NOMO-1 (cell line): Measurements from ENCODE around the gene NUDT8.
"Not testable (repeated sequence)": the region's sequence is repeated elsewhere in the genome, so short reads cannot be mapped to it uniquely, and the experiment has no call there.

Experiments used
- DNase-seq, 2 experiments: peaks; one replicate each; lab custom pipeline; 2025; ENCODE audit not compliant: unreplicated experiment in 2 of 2; lab: John Stamatoyannopoulos, UW

NUDT8 gene

DNA sequence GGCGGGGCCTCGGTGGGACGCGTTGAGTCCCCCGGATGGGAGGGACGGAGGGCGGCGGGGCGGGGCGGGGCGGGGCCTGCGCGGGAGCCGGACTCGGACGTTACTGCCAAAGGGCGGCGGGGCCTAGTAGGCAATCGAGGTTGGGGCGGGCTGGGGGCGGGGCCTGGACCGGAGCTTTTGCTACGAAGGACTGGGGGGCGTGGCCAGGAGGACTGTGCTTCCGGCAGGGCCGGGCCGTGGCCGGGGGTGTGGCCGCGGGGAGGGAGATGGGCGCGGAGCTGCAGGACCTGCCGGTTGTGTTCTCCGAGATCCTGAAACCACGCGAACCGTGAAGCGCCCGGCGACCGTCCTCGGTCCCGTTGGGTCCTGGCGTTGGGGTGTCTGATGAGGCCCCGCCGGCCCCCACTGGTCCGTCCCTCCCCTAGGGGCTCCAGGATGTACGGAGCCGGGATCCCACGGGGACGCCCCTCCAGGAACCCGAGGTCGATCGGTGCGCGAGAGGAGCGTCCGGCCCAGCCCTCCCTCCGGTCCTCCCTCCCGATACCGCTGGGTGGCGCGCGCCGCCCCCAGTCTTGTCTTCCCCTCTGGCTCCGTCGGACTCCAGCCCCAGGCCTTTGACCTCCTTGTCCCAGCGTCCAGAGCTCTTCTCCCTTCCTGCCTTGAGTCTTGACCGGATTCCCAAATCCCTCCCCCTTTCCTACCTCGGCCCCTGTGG, 648 bp upstream of the NUDT8 start:
- DNase-seq = peak; percentile 95 to 97

DNA sequence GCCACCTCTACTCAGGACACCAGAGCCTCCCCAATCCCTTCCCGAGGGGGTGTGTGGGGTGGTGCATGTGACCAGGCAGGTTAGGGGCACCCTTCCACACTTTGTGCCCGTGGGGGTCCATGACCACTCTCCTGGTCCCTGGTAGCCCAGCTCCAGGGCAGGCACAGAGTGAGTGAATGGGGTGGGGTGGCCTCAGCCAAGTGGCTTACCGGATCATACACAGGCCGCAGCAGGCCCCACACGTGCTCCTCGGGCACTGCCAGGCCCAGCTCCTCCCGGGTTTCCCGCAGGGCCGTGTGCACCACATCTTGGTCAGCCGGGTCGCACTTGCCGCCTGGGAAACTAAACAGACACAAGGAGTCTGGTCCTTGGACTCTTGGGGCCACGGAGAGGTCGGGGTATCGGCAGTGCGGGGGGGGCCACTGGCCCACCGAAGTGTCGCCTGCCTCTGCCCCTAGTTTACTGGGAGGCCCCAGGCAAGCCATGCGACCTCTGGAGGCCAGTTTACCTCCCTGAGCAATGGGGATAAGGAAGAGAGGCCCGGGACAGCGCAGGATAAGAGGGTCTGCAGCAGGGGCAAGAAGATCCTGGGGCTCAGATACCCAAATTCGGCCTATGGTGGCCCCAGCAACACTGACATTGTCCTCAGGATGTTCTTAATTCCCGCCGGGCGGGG, 889 bp downstream of the NUDT8 start:
- DNase-seq = no peak

DNA sequence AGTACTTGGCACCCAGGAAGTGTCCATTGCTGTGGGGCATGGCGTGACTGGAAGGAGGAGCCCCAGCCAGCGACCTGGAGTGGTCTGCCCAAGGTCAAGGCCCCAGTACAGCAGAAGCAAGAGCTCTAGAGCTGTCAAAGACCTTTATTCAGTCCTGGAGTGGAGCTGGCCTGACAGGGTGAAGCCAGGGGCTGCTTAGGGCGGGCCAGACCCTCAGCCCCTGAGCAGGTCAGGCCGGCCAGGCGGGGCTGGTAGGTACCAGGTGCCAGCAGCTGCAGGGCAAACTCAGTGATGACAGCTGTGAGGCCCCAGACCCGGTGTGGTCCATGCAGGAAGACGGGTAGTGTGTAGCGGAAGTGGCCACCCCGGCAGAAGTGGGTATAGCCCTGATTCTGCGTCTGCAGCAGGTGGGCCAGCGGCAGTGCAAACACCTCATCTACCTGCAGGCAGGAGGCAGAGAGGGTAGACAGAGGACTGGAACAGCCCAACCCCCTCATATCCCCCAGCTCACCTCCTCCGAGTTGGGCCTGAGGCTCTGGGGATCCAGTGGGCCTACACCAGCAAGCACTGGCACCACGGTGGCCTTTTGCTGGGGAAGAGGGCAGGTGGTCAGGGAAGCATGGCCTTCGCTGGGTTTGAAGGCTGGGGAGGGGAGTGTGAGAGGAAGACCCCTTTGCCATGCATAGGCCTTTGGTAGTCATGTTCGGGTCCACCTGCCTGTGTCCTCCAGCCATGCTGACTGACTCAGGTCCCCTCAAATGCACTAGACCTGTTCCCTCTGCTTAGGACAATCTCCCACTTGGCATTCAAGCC, 1.7 kb downstream of the NUDT8 start:
- DNase-seq = no peak

DNA sequence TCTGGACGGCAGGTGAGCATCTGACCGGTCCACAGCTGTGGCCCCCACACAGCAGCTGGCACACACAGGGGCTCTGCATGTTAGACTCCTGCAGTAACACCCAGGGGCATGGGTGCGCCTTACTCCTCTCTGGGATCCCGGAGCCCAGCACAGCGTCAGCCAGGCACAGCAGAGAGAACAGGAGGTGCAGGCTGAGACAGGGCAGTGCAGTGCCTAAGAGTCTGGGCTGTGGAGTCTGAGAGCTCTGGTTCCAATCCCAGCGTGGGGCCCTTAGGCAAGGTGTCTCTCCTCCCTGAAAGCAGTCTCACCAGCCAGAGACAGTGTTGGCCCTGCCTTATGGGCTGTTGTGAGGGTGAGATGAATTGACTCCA, 2.3 kb downstream of the NUDT8 start:
- DNase-seq = no peak

DNA sequence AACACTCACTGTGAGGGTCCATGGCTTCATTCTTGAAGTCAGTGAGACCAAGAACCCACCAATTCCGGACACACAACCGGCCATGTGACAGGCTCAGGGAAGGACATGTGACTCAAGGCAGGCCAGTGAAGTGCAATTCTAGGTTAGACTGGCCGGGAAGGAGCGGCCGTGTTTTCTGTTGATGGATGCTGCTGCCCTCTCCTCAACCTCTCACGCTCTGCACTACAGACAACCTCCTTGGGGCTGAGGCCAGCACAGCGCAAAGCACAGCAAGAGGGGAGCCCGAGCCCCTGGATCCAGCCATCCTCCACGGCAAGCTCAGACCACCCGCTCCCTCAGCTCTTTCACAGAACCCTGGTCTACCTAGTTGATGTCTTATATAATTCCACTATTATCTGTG, 2.8 kb downstream of the NUDT8 start:
- no peak for DNase-seq

DNA sequence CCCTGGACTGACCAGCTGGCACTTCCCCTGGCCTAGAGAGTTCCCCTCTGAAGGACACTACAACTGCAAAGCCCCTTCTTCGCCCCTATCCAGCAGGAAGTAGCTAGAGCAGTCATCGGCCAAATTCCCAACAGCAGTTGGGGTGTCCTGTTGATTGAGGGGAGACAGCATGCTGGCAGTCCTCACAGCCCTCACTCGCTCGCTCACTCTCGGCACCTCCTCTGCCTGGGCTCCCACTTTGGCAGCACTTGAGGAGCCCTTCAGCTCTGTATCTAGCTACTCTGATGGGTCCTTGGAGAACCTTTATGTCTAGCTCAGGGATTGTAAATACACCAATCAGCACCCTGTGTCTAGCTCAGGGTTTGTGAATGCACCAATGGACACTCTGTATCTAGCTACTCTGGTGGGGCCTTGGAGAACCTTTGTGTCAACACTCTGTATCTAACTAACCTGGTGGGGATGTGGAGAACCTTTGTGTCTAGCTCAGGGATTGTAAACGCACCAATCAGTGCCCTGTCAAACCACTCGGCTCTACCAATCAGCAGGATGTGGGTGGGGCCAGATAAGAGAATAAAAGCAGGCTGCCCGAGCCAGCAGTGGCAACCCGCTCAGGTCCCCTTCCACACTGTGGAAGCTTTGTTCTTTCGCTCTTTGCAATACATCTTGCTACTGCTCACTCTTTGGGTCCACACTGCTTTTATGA, 3.5 kb downstream of the NUDT8 start:
- DNase-seq = not testable (repeated sequence)

DNA sequence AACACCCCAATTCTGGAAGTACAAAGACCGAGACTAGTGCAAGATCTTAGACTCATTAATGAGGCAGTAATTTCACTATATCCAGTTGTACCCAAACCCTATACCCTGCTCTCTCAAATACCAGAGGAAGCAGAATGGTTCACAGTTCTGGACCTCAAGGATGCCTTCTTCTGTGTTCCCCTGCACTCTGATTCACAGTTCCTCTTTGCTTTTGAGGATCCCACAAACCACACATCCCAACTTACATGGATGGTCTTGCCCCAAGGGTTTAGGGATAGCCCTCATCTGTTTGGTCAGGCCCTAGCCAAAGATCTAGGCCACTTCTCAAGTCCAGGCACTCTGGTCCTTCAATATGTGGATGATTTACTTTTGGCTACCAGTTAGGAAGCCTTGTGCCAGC, 5.9 kb downstream of the NUDT8 start:
- DNase-seq = not testable (repeated sequence)

DNA sequence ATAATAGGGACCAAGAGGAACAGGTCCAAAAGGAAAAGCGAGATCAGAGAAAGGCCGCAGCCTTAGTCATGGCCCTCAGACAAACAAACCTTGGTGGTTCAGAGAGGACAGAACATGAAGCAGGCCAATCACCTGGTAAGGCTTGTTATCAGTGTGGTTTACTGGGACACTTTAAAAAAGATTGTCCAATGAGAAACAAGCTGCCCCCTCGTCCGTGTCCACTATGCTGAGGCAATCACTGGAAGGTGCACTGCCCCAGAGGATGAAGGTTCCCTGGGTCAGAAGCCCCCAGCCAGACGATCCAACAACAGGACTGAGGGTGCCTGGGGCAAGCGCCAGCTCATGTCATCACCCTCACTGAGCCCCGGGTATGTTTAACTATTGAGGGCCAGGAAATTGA, 6.8 kb downstream of the NUDT8 start:
- not testable (repeated sequence) for DNase-seq

DNA sequence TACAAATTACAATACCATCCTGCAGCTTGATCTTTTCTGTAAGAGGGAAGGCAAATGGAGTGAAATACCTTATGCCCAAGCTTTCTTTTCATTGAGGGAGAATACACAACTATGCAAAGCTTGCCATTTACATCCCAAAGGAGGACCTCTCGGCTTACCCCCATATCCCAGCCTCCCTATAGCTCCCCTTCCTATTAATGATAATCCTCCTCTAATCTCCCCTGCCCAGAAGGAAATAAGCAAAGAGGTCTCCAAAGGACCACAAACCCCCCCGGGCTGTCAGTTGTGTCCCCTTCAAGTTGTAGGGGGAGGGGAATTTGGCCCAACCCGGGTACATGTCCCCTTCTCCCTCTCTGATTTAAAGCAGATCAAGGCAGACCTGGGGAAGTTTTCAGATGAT, 7.8 kb downstream of the NUDT8 start:
- DNase-seq = not testable (repeated sequence)

DNA sequence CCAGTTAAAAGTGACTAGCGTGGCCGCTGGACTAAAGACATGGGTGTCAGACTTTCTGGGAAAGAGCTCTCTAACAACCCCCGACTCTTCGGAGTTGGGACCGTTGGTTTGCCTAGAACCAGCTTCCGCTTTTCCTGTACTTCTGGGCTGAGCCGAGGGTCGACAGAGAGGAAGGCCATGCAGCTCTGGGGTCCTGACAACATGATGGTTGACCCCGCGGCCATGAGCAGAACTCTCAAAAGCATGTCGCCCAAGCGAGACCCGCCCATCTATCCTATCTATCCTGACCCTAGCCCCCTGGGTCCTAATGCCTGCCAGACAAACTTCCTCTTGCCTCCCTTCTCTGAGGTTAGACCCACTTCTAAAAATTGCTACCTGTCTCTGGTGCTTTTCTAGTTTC, 9.1 kb downstream of the NUDT8 start:
- not testable (repeated sequence) for DNase-seq

DNA sequence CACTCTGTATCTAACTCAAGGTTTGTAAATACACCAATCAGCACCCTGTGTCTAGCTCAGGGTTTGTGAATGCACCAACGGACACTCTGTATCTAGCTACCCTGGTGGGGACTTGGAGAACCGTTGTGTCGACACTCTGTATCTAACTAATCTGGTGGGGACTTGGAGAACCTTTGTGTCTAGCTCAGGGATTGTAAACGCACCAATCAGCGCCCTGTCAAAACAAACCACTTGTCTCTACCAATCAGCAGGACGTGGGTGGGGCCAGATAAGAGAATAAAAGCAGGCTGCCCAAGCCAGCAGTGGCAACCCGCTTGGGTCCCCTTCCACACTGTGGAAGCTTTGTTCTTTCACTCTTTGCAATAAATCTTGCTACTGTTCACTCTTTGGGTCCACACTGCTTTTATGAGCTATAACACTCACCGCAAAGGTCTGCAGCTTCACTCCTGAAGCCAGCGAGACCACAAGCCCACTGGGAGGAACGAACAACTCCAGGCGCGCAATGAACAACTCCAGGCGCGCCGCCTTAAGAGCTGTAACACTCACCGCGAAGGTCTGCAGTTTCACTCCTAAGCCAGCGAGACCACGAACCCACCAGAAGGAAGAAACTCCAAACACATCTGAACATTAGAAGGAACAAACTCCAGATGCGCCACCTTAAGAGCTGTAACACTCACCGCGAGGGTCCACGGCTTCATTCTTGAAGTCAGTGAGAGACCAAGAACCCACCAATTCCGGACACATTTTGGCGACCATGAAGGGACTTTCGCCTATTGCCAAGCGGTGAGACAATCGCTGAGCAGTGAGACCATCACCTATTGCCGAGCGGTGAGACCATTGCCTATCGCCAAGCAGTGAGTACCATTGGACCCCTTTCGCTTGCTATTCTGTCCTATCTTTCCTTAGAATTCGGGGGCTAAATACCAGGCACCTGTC, 9.8 kb downstream of the NUDT8 start:
- DNase-seq = not testable (repeated sequence)

DNA sequence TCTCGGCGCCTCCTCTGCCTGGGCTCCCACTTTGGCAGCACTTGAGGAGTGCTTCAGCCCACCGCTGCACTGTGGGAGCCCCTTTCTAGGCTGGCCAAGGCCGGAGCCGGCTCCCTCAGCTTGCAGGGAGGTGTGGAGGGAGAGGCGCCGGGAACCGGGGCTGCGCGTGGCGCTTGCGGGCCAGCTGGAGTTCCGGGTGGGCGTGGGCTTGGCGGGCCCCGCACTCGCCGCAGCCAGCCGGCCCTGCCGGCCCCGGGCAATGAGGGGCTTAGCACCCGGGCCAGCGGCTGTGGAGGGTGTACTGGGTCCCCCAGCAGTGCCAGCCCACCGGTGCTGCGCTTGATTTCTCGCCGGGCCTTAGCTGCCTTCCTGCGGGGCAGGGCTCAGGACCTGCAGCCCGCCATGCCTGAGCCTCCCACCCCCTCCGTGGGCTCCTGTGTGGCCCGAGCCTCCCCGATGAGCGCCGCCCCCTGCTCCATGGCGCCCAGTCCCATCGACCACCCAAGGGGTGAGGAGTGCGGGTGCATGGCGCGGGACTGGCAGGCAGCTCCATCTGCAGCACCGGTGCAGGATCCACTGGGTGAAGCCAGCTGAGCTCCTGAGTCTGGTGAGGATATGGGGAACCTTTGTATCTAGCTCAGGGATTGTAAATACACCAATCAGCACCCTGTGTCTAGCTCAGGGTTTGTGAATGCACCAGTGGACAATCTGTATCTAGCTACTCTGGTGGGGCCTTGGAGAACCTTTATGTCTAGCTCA, 10.7 kb downstream of the NUDT8 start:
- not testable (repeated sequence) for DNase-seq

DNA sequence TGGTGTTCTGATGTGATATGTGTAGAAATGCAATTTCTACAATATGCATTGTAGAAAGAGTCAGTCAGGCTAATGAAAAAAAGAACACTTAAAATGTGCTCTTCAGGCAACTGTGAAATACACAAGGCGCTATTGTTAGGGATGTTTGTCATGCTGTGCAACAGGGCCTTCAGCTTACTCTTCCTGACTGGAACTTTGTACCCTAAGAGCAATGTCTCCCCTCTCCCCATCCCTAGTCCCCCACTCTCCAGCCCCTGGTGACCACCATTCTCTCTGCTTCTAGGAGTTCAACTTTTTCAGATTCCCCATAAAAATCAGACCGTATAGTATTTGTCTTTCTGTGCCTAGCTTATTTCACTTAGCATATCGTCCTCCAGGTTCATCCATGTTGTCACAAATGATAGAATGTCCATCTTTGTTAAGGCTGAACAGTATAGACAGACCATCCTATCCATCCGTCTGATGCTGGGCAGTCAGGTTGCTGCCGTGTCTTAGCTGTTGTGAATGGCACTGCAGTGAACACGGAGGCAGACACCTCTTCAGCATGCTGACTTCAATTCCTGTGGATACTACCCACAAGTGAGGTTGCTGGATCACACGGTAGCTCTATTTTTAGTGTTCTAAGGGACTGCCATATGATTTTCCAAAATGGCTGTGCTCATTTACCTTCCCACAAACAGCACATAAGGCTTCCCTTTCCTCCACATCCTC, 12.3 kb downstream of the NUDT8 start:
- DNase-seq = no peak

DNA sequence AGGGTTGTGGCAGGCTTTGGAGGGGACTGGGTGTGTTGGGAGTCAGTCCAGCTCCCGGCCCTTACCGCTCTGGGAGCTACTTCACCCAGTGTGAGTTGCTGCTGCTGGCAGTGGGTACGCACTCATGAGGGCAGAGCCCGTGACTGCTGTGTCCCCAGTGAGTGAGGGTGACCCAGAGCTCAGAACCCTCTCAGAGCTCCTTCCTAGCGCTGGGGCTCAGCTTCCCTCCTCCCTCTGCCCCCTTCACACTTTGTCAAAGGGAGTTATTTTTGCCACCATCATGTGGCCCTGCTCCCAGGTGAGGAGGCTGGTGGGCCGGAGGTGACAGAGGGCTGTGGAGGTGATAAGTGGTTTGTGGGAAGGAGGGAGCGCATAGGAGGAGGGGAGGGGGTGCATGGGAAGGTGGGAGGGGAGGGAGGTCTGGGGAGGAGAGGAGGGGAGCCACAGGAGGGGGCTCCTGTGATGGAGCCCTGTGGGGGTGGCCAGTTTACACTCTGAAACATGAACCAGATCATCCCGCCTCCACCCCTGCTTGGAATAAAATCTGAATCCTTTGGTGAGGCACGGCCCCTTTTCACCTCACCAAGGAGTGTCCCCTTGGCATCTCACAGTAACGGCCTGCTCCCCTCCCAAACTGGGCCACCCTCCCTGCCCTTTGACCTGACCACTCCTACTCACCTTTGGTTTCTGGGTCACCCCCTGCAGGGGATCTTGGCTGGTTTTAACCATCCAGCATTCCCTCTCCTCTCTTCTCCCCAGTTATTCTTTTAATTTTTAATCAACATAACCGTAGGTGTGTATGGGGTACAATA, 13.1 kb downstream of the NUDT8 start:
- DNase-seq = no peak

DNA sequence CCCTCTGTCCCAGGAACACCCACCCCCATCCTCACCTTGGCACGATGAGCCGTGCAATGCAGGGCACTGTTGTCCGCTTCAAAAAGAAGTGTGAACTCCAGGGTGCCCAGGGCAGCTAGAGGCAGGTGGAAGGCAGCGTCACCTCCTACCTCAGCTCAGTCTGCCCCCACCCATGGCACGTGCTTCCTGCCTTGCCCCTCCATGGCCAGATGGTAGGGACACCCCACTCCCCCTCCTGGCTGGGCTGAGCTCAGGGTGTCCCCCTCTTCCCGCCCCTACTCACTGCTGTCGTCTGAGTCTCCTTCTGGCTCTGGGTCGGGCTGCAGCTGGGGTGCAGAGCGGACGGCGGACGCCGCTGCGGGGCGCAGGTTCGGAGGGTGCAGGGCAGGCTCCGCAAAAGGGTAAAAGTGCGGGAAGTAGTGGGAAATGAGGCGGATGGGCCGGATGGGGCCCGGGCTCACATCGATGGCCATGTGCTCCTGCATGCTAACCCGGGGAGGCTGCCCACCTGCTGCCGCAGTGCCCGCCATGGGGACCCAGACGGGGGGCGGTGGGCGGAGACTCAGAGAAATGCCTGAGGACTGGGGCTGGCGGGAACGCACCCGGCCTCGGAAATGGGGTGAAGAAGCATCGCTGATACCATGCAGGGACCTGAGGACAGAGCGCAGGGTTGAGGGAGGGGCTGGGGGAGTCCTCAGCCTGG, 13.9 kb downstream of the NUDT8 start:
- DNase-seq = no peak

DNA sequence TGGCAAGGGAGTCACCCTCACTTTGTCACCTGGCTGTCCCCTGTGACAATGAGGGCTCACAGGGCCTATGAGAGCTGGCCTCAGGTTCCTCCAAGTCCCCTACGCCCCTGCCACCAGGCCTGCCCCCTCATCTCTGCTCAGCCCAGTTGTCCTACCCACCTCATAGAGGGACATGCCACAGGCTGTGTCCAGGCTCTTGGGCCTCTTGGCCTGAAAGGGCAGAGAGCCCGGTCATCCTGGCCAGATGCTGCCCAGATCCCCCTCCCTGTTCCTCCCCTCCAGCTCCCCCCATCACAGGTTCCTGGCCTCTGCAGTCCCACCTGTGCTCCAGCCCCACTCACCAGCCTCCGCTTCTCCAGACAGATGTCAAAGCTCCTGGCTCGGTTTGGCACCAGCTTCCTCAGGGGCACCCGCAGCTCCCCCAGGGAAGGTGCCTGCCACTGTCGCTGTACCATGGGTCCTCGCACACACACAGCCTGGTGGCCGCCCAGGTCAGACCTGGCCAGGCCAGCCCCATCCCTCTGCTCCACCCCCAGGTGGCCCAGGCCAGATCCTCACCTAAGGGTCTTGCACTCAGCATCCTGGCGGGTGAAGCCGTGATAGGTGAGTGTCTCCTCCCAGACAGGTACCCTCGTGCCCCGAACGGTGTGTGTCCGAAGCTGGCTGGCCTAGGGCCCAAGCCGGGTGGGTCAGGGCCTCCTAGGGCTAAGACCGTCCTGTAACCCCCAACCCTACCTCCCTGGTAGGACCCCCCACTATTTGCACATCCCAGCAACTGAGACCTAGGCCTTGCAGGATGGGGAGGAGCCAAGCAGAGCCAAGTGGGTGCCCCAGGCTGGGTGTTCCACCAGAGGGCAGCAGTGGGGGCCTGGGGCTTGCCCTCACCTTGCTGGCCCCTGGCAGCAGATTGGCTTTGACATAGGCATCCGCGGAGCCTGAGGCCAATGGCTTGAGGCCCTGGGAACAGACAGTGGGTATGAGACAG, 14.7 kb downstream of the NUDT8 start:
- DNase-seq = peak; percentile 39 to 67
